ELR (cell line): ENCODE results near the gene S100A10.

Source experiments
- DNase-seq: peaks from one replicate; pipeline ENCODE4 v3.0.0-alpha.2; 2015; ENCODE audit warnings: low read depth

S100A10 gene

DNA sequence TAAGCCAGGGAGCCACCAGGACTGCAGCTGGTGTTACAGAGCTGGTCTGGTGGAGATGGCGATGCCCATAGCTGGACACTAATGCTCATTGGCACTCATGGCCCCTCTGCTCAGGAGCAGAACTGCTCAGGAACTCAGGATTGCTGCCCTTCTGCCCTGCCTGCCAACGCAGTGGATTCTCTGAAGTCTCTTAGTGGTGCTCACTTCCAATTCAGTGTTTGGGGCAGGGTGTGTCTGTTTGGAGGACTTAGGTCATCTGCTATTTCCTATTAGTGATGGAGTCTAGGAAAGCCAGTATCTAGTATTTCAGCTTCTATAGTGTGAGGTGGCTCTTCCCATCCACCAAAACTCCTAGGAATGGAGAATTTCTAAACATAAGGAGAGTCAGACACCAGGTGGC is 29.1 kb downstream of the S100A10 start:
- DNase-seq: no peak

DNA sequence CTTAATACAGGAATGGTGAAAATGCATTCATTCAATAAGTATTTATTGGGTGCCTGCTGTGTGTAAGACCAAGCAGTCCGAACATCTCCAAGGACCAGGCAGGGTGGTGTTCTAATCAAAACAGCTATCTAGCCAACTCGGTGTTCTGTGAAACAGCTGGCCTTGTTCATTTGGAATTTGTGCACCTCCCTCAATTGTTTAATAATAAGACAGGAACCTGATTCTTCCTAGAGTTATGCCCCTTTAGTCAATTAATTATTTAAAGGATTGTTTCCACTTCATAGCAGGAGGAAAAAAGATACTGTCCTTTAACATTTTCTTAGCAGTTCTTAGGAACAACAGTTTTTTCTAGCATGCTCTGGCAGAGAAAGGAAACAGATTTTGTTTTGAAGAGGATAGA is 30.4 kb downstream of the S100A10 start:
- no peak for DNase-seq

DNA sequence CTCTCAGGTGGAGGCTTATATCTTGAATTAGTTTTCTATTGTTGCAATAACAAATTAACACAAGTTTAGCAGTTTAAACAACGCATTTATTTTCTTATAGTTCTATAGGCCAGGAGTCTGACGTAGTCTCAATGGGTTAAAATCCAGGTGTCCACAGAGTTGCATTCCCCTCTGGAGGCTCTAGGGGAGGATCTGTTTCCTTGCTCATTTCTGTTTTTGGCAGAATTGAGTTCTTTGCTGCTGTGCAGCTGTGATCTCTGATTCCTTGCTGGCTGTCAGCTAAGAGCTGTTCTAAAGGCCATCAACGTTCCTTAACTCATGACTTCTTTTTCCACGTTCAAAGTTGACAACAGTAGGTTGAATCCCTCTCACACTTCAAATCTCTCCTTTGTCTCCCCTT is 31.8 kb downstream of the S100A10 start:
- no peak for DNase-seq

DNA sequence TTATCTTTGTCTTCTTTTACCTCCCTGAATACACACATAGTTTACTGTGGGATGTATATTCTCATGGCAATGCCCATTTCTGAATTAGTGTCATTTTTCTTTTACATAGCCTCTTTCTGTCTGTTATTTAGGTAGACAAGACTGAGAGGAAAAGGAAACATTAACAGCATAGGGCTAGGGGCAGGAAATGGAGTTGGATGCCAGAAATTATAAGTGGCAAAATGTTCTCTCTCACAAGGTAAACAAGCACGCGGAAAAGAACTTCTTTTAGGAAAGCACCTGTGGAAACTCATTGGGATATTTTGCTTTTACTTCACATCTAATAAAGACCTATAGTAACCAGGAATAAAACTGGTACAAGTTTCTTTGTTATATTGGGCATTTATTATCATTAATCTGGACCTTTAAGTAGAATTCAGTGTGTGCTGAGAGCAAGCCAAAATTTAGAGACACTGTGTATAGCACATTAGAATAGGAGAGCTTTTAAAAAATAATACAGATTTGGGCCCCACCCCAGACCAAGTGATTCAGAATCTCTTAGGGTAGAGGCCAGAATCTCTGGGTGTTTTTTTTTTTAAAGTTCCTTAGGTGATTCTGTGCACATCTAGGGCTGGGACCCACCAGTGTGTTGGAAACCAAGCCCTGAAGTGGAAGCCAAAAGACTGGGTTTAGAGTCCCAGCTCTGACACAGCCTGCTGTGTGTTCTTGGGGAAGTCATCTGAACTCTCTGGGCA is 32.7 kb downstream of the S100A10 start:
- no peak for DNase-seq

DNA sequence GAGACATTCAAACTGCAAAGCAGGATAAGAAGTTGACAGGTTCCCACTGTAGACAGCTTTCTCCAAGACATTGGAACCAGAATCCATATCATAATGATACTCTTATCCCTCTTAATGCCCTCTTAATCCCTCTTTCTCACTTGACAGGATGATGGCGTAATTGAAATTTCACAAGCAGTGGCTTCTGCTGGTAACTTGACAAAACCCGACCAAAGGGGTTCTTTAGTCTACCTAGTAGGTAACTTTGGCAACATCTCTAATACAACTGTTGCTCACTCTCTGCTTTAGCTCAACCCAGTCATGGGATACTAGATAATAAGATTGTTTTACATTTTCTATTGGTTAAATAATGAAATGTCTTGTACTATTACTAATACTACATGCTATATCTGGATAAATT is 34.7 kb downstream of the S100A10 start:
- DNase-seq: no peak

DNA sequence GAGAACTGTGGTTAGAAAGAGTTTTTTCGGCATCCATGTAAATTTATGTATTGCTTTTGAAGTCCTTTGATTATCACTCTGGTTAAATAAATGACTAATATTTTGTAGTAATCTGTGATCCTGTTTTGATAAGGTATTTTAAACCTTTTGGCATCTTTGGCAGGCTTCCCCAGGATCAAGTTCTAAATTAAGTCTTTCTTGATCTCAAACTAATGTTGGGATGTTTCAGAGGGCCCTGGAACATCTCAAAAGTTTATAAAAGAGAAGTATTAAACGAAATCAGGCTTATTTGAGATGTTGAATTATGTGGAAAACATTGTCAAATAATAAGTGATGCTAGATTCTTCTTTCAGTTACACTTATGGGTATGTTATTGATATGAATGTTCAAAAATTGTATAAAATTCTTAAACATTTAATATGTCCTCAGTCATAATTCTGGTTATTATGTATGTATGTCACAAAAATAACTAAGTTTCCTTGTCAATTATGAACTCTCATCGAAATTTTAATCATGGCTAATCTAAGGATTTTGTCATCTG is 36.6 kb downstream of the S100A10 start:
- DNase-seq: no peak

DNA sequence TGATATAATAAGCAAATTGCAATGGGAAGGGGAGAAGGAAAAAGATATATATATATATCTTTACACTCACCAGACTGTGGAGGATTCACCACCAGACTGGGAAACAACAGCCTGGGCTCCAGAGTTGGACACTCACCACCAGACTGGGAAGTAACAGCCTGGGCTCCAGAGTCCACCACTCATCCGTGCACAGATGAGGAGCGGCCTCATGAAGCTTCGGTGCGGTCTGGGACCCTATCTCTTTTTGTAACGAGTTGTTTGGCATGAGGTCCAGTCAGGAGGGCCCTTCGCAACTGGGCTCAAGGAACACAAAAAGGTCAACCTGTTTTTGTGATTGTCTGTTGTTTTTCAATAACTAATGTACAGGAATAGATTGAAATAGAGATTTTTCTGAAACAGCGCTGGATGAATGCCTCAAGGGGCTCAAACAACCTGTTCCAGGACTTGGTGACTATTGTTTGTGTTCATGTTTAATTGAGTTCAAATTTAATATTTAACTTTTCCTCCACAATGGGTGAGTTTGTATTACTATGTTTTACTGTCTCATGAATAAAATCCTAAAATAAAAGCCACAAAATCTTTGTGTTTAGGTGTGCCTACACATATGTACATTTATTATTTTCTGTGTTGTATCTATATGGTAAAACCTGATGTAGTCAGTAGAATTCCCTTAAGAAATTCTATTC is 40.1 kb downstream of the S100A10 start:
- no peak for DNase-seq

DNA sequence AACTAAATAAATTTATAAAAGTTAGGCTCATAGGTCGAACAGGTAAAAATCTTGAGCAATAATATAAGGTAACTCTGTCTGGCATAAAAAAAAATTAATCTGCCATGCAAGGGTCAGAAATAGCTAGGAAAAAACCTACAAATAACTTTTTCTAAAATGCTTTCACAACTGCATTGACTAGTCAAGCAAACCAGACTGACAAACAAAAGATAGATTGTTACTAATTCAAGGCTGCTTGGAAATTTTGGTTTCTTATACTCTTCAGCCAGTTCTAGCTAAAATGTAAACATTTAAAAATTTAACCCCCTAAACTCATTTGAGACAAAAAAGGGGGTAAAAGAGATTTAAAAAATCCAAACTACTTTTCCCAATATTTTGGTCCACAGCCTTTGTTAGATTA is 40.8 kb downstream of the S100A10 start:
- DNase-seq: no peak

DNA sequence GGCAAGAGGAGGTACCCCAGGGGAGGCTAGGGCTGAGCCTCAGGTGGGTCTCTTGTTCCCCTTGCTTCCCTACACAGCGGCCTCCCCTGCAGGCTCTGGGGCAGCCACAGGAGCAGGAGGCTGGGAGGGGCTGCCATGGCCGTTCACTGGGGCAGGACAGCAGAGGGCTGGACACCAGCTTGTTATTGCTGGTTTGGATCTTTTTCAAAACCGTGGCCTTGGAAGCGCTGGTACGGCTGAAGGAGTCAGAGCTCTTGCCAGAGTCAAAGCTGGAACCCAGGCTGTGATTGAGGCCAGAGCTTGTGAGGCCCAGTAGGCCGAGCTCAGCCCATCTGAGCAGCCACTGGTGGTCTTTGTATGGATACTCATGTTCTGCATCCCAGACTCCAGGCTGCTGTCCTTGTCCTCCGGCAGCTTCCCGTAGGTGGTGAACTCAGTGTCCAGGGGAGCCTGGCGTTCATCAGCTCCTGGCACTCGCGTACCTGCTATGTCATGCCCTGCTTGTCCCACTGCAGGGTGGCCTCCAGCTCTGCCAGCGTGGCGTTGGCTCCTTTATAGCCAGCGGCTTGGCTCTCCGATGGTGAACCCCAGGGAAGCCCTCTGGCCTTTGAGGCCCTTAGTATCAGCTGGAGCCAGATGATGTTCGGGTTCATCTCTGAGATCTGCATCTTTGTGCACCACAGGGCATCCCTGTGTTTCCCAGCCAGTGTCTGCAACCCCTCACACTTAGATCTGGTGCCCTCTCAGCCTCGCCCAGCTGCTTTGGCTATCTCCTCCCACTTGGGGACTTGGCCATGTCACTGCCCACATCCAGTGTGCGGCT is 44.1 kb downstream of the S100A10 start:
- DNase-seq: no peak

DNA sequence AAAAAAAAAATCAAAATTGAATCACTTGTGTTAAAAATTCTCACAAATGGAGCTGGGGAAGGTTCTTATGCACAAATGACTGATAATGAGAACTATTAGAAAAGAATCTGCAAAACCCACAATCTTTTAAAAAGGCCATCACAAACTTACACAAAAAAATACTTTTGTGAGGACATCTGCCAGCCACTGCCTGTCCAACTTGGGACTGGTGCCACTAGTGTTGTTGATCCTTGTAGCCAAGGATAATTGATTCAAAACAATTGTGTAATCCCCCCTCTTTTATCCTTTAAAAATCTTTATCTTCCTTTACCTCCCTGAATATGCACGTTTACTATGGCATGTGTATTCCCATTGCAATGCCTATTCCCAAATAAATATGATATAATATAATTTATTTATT is 45.2 kb downstream of the S100A10 start:
- DNase-seq: no peak

DNA sequence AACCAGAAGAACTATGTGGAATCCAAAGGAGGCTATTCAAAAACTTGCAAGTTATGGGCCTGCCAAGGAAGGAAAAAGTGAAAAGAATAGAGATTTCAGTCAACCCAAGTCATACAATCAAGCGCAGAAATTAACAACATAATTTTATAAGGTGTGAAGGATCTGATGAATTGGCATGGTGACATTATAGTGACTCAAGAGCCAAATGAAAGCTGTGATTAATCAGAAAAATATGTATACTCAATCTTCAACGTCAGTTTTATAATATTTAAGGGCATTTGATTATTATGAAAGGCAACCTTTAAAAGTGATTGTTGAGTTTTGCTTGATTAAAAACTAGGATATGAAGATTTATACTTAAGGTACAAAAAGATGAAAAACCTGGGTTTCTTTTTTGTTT is 46.5 kb downstream of the S100A10 start:
- peak; percentile 69 for DNase-seq

DNA sequence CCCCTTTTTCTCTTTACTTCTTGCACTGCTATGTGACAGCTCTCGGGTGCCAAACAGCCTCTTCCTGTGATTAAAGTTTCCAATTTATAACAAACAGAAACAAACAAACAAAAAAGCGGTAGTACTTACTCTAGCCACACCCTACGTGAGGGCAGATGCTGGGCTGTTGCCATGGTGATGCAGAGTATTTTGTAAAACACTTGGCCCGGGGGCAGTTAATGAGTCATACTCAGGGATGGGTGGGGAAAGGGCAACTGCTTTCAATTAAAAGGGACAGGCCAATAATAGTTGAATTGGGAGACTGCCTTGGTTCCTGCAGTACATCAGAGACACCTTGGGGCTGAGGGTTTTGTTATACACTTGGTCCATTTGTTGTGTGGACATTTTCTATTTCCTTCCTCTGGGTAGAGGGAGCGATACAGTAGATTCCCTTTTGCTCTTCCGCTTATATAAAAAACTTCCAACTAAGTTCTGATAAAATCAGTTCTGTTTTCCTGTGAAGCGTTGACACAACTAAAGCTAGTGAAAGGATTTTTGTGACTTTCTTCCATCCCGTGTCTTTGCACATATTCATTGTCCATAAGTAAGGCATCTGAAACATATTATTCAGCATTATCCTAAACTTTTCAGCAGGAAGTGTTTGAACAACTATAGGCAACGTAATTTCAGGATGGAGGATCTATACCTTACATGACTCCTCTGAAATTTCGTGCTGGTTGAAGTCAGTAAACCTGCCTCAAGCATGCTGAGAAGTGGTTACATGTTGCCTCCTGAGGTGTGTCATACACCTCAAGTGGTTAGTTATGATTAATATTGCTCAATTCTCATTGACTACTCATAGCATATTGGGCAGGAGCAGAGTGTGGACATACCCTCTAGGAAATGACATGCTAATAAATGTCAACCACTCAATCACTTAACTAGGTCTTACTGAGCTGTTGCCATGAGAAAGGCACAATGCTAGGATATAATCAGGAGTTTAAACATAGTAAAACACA is 47.6 kb downstream of the S100A10 start:
- peak; percentile 99 for DNase-seq

DNA sequence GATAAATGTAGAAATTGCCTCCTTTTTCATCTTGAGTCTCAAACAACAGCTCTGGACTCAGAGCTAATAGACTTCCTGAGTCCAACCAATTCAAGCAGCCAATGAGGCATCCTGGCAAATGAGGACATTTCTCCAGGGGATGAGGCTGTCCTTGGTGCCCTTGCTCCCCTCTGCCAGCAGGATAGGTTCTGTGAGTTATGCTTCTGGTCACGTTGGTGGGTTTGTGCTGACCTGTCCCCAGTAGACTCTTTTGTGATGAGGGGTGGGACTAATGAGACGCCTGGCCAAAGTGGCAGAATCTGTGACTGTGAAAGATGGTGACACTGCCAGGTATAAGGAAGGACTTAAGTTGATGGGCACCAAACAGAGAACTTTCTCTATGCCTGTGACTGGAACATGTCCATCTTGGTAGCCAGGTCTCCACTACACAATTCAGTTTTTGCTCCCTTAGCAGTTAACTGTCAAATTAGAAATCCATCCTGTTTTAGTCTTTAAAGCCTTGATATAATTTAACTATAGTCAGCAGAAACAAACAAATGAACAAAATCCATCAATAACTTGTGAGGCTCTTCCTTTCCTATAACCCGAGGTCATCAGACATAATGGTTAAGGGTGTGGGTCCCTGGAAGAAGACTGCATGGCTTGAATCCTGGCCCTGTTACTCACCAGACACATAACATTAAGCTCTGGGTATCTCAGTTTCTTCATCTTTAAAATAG is 48.6 kb downstream of the S100A10 start:
- peak; percentile 20 for DNase-seq

DNA sequence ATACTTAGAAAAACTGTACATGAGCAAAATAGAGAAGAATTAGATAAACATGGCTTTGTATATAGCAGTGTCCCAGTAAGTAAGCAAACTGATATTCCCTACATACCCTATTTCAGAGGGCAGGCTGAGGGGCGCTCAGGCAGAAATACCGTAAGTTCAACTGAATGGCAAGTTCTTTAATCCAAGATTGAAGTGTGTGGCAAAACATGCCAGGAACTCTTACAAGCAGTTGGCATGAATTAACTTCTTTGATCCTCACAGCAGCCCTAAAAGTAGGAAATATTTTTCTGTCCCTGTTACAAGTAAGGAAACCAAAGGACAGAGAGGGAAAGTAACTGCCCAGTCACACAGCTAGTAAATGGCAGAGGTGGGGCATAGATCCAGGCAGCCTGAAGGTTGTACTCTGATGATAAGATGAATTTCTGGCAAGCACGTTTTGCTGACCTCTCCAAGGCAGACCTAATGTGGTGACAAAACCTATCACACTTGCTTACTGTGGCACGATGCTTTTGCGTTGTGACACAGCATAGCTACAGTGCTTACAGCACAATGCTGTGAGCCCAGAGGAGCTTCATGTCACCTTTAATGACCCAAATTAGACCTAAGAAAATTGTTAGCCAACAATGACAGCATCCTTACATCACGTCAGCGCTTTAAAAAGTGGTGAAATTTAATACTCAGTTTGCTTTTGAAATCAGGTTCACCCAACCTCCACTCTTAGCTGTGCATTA is 49.4 kb downstream of the S100A10 start:
- DNase-seq: no peak

DNA sequence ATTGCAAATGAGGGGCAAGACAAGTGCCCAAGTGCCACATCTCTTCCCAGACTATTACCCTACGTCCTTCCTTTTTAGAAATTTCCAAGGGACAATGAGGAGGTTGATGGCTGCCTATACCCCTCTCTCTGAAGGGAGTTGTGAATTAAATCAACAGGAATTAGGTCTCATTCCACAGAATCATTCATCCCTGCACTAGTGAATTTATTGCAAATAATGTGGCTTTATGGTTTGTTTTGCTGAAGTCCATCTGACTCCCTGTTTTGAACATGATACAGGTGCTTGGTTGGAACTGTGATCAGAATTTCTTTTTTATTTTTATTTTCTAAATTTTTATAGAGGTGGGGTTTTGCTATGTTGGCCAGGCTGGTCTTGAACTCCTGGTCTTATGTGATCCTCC is 50.1 kb downstream of the S100A10 start:
- DNase-seq: no peak

DNA sequence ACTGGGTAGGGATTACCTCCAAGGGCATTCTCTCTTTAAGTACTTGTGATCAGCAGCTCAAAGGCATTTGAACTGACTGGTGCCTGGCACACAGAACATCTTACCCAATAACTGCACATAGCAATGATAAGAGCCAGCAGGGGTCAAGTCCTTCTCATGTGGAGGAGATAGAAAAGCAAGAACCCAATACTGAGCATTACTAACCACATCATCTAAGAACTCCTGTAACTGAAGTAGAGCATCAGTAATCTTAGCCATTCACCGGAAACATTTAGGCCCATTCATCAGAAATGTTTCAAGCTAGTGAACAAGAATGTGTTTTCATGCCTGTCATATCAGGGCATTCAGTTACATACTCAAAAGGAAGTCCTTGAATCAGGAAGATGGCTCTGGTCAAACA is 50.8 kb downstream of the S100A10 start:
- no peak for DNase-seq

DNA sequence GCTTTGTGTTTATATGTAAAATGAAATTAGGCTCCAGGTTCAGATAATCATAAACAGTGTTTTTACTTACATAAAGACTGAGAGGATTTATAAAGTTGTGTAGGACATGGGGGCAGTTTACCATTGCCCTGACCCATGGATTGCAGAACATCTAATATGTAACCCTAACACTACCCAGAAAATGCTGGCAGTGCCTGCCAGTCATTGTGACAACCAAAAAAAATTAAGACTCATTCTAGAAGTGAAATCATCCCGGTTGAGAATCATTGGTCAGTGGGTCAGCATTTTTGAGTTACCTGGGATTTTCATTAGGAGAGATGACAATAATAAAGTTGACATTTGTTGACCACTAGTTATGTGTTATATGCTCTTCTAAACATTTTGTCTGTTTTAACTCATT is 53.1 kb downstream of the S100A10 start:
- no peak for DNase-seq

DNA sequence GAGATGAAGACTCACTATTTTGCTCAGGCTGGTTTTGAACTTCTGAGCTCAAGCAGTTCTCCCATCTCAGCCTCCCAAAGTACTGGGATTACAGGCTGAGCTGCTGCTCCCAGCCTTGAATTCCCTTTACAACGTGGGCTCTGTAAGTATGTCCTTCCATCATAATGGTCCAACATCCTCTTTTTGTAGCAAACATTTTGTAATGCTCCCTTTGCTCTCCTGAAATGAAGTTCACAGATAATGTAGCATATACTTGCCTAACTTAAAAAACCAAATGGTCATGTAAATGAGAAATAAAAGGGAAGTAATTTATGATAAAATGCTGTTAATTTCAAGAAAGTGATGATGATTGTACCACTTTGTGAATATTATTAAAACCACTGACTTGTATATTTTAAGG is 53.9 kb downstream of the S100A10 start:
- DNase-seq: no peak

DNA sequence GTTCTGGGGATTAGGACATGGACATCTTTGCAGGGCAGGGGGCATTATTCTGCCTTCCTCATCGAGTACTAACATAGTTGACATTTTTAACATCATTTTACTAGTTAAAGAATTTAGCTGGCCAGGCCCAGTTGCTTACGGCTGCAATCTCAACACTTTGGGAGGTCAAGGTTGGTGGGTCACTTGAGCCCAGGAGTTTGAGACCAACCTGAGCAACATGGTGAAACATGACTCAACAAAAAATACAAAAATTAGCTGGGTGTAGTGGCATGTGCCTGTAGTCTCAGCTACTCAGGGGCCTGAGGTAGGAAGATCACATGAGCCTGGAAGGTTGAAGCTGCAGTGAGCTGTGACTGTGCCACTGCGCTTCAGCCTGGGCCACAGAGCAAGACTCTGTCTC is 54.5 kb downstream of the S100A10 start:
- no peak for DNase-seq

DNA sequence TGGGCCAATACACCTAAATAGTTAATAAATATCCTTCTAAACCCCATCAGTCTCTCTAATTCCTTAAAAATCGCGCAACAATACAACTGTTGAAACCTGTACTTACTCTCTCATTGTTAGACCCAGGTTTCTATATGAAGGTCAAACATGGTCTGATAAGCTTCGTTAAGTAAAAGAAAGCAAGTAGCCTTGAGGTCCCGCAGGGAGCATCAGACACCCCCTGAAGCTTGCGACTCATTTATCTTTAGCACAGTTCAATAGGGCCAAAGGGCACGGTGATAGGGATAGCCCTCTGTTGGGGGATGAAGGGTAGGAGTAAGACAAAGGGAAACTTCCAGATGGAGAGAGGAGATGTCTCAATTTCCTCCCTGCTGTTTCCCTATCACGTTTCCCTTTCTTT is 57.0 kb downstream of the S100A10 start:
- no peak for DNase-seq
